GM18519 (cell line): ENCODE data around the gene ESR1.
"Not testable (repeated sequence)": the region's sequence is repeated elsewhere in the genome, so short reads cannot be mapped to it uniquely, and the experiment has no call there.

Source experiments
- ATAC-seq: cut with Tn5 transposase; IDR thresholded peaks from one replicate; pipeline ENCODE4 v1.9.1; 2021; ENCODE audit warnings: mild to moderate bottlenecking, moderate library complexity; ENCODE audit not compliant: unreplicated experiment, low FRiP score

ESR1 gene

DNA sequence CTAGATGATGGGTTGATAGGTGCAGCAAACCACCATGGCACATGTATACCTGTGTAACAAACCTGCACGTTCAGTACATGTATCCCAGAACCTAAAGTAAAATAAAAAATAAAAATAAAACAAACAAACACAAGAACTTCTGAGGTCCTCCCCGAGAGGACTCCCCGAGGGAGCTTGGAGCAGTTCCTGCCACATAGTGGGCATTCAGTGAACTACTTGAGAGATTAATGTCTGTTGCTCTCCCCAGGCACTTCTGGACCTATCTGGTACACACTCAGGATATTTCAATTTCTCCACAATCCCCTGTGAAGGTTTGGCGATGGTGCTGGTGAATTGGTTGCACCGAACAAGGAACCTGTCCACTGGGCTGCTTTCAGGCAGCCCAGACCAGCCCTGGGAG, 311.2 kb downstream of the ESR1 start:
- ATAC-seq = no peak

DNA sequence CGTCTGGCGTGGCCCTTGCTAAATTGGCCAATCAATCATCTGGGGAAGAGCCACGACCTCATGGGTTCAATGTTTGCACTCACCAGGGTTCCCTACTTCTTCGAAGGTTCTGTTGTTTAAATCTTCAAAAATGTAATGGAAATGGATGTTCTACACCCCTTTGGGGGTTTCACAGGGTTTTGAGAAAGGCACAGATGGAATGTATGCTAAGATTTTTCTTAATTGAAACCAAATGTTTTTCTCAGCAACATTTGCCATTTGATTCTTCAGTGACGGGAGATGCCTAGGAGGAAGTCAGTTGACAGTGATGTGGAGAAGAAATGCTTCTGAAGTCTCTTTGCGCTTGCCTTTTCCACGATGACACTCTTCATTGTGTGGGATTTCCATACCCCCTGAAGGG, 312.3 kb downstream of the ESR1 start:
- ATAC-seq = no peak

DNA sequence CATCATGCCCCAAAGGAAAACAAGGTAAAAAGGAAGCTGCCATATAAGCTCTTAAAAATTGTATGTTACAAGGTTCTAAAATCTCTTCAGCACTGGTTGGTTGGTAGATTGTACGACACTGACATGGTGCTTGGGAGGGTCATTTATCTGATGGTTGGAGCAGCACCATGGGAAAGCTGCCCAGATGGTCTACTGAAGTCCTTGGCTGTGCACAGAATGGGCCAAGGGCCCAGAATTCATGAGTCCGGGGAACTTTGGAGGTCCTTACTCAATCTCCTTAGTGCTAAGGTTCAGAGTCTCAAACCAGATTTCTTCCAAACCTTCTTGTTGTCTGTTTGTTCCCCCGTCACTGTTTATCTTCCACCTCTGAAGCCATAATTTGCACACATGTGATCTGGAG, 314.4 kb downstream of the ESR1 start:
- ATAC-seq = no peak

DNA sequence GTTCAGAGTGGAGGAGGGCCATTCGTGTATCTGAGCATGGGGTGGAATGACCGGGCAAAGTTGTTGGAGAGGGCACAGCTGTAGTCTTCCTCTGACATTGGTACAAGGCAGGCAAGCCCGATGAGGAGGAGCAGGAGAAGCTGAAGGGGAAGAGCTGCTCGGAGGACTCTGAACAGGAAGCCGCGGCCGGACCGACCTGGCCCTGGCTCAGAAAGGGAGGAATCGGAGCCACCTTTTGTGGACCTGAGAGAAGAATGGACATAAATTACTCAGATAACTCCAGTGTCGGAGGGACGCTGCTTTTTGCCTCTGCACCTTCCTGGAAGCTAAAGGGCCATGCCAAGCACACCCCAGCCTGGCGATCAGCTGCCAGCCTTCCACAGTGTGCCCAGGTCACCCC, 315.0 kb downstream of the ESR1 start:
- no peak for ATAC-seq

DNA sequence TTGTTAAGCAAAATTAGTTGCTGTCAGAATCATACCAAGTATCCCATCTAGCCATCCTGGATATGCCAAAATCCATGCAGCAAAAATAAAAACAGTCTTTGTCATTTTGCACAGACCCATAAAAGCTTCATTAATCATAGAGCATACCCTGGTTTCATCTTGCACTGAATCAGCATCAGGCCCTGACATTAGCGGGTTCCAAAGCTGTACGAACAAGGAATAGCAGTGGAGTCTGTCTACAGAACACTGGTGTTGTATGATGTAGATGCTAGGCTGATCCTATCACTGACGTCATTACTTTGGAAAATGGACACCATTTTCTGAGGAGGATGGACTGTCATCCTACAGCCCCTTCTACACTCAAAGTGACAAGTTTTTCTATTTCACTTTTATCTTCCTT, 315.6 kb downstream of the ESR1 start:
- ATAC-seq = no peak

DNA sequence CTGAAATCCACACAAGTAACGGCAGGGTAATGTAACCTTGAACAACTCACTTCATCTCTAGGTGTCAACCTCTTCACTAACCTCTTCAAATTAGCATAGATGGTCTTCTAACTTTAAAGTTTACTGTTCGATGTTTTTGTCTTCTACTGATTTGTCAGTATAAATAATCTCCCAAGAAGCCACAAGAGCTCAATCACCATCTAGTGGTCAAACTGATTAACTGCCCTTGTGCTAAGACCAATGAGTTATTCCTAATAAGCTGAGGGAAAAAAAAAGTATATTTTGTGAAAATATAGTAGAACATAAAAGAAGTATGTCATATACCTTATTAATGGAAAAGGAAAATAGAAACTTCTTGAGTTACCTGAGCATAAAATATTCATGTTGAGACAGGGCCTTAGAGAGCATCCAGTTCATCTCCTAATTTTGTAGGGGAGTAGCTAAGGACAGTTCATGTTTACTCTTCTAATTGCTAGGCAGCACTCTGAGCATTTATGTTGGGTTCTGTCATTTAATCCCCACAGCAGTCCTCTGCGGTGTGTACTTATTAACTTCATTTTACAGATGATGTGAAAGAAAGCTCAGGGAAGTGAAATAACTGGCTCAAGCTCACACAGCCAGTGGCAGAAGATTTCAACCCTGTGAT, 317.1 kb downstream of the ESR1 start:
- ATAC-seq = peak; percentile 78

DNA sequence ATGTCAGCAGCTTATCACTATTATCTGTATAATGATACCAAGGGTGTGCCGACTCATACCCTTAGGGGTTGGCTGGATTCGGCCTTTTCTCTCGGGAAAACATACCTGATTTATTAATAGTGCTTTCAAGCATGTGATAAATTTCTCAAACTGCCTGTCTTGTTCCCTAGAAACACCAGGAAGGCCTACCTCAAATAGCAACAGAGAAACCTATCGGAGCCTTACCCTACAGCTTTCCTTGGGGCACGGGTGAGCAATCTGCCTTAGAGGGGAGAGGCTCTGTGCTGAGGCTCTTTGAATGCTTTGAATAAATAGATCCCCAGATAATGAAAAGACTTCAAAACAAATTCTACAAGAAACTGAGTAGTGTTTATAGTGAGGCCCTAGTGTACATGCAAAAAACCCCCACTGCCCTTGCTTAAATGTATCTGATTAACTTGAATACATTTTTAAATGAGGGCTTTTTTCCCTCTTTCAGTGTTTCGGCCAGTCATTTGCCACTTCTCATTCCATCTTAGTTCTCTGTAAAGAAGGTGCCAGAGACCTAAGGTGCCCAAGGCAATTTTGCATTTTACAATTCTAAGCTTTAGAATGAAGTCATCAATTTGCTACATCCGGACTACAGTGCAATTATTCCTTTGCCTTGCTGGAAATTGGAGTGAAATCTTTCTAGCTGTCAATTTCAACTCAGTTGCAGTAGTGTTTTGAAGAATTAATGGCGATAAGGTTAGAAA, 320.1 kb downstream of the ESR1 start:
- no peak for ATAC-seq

DNA sequence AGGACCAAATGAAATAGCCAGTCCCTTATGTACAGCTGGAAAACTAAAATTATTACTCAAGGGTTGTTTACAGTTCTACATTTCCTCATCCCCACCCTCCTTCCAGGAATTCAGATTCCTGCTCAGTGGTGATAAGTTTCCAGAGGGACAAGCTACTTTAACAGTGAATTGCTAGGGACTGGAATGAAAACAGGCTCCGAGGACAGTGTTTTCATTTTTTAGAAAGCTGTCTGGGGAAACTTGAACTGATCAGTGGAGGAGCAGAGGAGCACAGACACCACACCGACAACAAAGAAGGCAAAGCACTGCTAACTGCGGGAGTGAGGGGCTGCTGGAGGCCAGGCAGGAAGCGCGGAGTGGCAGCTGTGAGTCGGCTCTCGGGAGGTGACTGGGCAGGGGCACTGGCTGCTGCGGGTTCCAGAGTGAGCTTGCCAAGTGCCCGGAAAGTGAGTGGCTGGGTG, 322.2 kb downstream of the ESR1 start:
- no peak for ATAC-seq

DNA sequence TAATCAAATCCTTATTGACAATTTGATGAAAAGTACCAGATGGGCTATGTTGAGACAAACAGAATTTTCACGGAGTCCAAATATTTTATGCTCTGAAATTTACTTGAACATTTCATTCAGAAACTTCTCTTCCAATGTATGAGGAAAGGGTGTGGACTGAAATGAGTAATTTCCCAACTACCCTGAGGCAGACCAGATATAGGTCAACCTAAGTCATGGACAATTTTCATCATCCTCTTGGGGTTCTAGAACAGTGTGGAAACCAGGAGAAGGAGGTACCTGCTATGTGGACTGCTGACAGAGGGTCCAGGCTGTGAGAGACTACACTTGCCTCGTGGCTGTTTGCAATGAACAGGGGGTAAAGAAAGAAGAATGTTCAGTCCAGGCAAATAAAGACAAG, 323.0 kb downstream of the ESR1 start:
- ATAC-seq = no peak

DNA sequence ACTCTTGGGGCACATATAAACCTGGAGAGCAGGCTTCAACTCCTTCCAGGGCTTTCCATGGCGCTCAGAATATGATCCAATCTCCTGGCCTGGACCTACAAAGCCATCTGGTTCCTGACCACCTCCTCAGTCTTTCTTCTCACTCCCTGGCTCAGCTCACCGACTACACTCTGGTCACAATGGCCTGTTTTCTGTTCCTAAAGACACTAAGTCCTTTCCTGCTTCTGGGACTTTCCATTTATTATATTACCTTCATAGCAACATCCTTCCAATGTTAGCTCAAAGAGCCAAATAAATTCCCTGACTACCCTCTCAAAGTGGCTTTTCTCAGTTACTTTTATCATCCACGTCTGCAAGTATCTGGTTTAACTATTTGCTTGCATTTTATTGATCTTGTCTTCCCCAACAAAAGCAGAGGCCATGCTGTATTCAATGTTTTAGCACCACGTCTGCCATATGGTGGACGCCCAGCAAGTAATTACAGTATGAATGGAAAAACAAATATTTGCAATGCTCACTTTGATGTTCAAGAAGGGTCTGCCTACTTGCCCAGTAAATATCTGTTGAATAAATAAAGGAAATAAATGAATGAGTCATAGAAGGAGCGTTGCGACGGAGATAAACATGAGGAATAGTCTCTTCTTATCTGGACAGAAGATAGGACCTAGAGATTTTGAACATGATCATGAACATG, 328.4 kb downstream of the ESR1 start:
- no peak for ATAC-seq

DNA sequence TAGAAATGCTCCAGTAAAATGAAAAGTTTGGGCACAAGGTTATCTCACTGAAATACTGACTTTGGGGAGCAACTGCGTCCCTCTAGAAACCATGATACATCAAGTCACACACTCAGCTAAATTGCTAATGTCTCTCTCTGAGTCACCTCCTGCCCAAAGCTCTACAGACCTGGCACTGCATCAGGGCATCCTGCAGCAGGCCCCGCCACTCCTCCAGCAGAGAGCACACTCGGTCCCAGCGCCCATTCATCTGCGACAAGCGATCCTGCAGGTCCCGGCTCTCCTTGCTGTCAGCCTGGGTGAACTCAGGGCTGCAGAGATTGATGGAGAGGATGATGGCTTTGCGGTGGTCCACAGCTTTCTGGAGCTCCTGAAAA, 329.0 kb downstream of the ESR1 start:
- ATAC-seq = no peak

DNA sequence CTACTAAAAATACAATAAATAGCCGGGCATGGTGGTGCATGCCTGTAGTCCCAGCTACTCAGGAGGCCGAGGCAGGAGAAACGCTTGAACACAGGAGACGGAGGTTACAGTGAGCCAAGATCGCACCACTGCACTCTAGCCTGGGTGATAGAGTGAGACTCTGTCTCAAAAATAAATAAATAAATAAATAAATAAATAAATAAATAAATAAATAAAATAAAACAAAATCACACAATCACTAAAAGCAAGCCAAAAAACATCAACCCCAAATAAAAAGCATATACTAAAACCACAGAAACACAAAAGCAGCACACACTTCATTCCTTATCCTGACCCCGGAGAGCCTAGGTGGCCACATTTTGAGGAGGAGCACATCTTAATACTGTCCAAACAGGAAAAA, 330.9 kb downstream of the ESR1 start:
- not testable (repeated sequence) for ATAC-seq

DNA sequence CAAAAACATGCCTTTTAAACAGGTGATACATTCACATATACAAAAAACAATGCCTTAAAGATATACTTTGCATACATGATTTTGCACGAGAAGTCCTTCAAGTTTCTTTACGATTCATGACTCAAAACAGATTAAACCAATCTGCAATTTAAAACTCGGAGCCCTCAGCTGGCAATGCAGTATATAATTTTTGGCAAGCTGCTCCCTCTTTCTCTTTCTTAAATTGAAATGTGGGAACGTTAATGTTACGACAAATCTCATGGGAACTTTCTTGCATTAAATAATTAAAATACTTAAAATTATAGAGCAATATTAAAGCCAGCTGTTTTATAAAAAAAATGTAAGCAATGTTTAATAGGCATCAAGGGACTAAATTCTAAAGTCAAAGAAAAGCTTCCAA, 334.6 kb downstream of the ESR1 start:
- ATAC-seq = no peak

DNA sequence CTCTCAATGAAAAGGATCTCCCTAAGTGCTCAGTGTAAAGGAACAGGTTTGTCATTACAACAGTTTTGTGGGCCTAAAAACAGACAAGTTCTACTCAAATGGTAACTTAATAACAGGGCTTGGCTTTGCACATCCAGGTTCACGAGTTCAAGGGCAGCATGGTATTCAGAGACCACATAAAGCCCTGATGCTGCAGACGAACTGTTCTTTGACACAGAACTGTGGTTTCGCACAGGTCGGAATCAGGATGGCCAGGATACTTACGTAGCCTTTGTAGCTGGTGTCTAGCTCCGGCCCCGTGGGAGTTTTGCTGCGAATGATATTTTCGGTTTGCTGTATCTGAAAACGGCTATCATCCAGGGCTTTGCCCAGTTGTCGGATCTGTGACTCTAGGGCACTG, 335.9 kb downstream of the ESR1 start:
- ATAC-seq = no peak

DNA sequence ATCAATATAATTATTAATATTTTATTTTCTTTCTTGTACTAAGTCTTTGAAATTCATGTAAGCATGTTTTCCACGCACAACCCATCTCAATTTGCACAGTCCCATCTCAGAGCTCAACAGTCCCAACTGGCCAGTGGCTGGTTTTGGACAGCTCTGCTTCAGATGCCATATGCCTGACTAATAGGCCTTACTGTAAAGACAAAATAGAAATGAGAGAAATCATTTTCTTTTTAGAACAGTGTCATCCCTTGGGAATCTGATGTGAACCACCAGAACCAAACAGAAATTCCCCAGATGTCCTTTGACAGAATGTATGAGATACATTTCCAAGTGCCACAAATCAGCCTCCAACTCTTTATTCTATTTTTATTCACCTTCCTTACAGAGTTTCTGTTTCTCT, 338.9 kb downstream of the ESR1 start:
- ATAC-seq = no peak

DNA sequence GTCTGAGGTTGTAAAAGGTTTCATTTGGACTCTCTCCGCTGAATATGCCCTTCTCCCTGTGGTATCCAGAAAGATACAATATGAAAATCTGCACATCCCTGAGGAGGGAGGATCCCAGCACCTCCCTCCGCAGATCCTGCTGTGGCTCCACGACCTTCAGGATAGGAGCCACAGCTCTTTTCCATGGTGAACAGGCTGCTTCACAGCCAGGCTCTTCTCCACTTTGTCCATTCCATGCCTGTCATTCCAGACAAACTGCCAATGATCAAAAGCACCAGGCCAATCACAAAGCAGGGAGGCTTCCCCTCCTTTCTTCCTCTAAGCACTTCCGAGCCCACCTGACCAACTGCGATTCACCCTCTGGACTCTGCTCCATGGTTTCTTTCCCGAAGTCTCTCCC, 339.8 kb downstream of the ESR1 start:
- ATAC-seq = no peak

DNA sequence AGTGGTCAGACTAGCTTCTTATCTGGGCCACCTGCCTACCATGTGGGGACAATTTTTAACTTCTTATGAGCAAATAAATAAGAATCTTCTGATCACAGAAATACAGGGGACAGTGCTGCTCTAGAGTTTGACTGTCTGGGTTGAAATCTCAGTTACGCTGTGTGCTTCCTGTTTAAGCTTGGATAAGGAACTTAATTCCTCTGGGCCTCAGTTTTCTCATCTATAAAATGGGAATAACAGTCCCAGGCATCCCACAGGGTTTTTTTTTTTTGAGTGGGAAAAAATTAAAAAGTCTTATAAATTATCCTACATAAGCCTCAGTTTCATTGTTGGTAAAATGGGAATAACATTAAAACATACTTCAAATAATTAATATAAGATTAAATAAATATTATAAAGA, 340.9 kb downstream of the ESR1 start:
- no peak for ATAC-seq

DNA sequence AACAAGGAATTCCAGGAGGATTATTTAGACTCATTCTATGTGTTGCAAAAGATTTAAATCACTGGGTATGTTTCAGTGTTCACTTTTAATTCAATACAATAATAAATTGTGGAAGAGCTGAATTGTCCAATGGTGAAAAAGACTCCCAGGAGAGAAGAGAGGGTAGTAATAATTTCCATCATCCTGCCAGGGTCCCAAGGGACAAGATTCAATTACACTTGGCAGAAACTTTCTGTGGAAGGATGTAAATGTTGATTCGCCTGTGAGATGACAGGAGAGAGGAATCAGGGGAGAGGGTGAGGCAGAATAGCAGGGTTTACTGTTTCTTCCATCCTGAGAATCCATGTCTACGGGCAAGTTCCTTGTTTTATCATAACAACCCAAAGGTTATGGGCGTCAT, 342.7 kb downstream of the ESR1 start:
- no peak for ATAC-seq

DNA sequence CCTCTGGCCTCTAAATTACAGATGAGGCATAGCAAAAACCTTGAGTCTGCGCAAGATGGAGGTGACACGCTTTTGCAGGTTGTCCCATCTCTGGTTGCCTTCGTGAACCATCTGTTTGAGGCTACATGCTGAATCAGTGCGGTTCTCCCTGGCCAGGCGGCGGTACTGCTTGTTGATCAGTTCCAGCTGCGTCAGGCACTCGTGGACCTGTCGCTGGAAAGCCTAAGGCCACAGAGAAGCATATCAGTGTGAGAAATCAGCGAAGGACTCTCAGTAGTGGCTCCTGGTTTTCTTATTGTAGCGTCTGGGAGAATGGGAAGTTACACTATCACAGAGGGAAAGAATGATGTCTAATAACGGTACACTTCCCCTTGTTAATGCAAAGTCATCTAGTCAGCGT, 344.4 kb downstream of the ESR1 start:
- ATAC-seq = no peak

DNA sequence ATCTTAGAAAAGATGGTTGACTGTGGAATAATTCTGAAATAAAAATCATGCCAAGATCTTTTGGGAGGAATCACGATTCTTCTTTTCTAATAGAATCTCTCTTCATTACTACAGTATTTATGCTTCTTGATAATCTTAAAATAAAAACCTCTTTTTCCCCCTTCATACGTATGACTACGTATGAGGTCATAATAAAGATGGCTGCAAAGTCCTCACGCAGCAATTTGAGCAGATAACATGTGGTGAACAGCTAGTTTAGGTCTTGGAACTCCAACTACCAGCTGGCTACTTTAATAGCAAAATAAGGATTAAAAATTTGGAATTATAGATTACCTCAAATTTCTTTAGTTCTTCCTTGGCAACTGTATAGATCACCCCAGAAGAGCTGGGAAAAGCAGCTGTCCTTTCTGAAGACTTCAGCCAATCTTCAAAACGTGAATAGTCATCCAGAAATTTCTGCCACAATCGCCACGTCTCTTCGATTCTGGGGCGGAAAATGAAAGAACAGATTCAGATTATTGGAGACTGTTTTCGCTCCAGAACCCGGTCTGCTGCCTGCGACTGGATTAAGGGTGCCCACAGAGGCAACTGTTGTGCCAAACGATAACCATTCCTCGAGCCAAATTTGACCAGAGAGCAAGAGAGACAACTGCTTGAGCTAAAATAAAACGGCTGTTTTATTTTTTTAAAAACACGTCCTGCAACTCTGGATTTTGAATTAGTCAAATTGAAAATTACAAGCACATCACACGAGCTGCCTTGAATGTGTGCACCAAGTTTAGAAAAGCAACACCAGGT, 347.3 kb downstream of the ESR1 start:
- ATAC-seq = no peak

DNA sequence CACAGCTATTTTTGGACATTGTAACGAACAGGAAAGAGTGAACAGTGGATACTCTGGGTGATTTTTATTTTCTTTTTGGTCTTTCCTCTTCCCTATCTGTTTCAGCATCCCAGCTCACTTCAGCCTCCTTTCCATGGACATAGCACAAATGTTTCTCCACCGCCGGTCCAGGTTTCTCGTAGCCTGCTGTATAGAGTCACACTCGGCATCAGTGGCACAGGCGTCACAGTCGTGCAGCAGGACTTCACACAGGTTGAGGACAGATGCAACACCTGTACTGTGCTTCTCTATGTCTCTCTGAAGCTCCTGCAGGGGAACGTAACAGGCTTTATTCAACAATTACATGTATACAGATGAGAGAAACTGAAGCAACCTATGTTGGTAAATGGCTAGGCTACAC, 348.3 kb downstream of the ESR1 start:
- no peak for ATAC-seq
